Thoracic aorta (tissue), 2 donors: ENCODE results near the gene TGFB2. TPM values are rescaled to one million over a fixed set of nuclear protein-coding genes. Genes with fewer than 3 reads are reported as not detected.

Experiments
- ATAC-seq: fragments of 150-250 bp; one replicate; pipeline ENCODE4 v1.8.0; 2017; ENCODE audit warnings: low read depth; ENCODE audit not compliant: insufficient number of reproducible peaks, low FRiP score
- DNase-seq: peaks from one replicate; pipeline ENCODE4 v3.0.0-alpha.2; 2020; ENCODE audit warnings: low spot score
- H3K27ac ChIP-seq, 2 donors: fragments of 200-600 bp; sonication (generic); 1 replicate in 1 of 2; 2 replicates in 1 of 2; pipeline ENCODE4 v1.5.1; 2016; ENCODE audit warnings: mild to moderate bottlenecking in 2 of 2, moderate library complexity in 2 of 2
- H3K27me3 ChIP-seq: fragments of 200-600 bp; sonication (generic); replicated peaks from 2 replicates; pipeline ENCODE4 v1.6.0; 2016; ENCODE audit warnings: mild to moderate bottlenecking; ENCODE audit not compliant: insufficient read depth
- H3K36me3 ChIP-seq: fragments of 200-600 bp; sonication (generic); one replicate; pipeline ENCODE4 v1.5.1; 2016
- H3K4me1 ChIP-seq, 2 donors: fragments of 200-600 bp; sonication (generic); 1 replicate in 1 of 2; 2 replicates in 1 of 2; pipeline versions ENCODE4 v1.5.1 to v1.6.0; 2016; ENCODE audit warnings: low read depth in 2 of 2, mild to moderate bottlenecking in 1 of 2; ENCODE audit not compliant: control insufficient read depth in 1 of 2
- H3K4me3 ChIP-seq: fragments of 200-600 bp; sonication (generic); 2 replicates; pipeline ENCODE4 v1.5.1; 2016; ENCODE audit warnings: mild to moderate bottlenecking
- H3K9me3 ChIP-seq: fragments of 200-600 bp; sonication (generic); 2 replicates; pipeline ENCODE4 v1.5.1; 2016
- total RNA-seq, 2 donors: library from RNA; depleted of rRNA; stranded (reverse); fragments of >200 nt; gene quantifications; one replicate each; pipeline versions ENCODE4 v1.1.0 to v1.2.3, GENCODE V29; 2016
- TF ChIP-seq, protein P1 (sequence below): fragments of 200-600 bp; sonication (generic); IDR thresholded peaks from one replicate; pipeline ENCODE4 v1.5.1; 2019; ENCODE audit warnings: antibody characterized with exemption

TGFB2 gene
- total RNA-seq, 2 donors from 2014 or later, result 9.1 to 9.2 TPM

DNA sequence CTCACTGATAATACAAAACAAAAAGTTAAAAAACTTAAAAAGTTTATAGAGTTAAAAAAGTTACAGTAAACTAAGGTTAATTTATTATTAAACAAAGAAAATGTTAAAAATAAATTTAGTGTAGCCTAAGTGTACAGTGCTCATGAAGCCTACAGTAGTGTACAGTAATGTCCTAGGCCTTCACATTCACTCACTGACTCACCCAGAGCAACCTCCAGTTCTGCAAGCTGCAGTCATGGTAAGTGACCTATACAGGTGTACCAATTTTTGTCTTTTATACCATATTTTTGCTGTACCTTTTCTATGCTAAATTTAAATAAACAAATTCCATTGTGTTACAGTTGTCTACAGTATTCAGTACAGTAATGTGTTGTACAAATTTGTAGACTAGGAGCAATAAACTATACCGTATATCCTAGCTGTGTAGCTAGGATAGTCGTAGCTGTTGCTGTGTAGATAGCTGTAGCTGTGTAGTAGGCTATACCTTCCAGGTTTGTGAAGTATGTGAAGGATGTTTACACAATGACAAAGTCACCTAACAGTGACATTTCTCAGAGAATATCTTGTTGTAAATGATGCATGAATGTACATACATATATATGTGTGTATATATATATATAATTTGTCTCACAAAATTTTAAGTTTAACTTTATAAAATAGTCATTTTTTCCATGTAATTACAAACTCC, 140.2 kb downstream of the TGFB2 start:
- Histone ChIP-seq H3K27ac (no peak overlapping the region), H3K36me3 (no peaks in the 10 kb centered on the region), H3K4me1 (peaks cover 30 to 34% of the 10 kb centered on the region in 2 donors), H3K9me3 (no peaks in the 10 kb centered on the region), H3K4me3 (no peak overlapping the region), H3K27me3 (no peaks in the 10 kb centered on the region)
- TF ChIP-seq, protein P1, sequence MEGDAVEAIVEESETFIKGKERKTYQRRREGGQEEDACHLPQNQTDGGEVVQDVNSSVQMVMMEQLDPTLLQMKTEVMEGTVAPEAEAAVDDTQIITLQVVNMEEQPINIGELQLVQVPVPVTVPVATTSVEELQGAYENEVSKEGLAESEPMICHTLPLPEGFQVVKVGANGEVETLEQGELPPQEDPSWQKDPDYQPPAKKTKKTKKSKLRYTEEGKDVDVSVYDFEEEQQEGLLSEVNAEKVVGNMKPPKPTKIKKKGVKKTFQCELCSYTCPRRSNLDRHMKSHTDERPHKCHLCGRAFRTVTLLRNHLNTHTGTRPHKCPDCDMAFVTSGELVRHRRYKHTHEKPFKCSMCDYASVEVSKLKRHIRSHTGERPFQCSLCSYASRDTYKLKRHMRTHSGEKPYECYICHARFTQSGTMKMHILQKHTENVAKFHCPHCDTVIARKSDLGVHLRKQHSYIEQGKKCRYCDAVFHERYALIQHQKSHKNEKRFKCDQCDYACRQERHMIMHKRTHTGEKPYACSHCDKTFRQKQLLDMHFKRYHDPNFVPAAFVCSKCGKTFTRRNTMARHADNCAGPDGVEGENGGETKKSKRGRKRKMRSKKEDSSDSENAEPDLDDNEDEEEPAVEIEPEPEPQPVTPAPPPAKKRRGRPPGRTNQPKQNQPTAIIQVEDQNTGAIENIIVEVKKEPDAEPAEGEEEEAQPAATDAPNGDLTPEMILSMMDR, result no peak
- no peak for DNase-seq
- ATAC-seq, result no peak

- DNase-seq, result no peak
- Histone ChIP-seq H3K4me3 (no peak overlapping the region), H3K27me3 (no peaks in the 10 kb centered on the region), H3K36me3 (no peaks in the 10 kb centered on the region), H3K4me1 (peaks cover 4 to 7% of the 10 kb centered on the region in 2 donors), H3K9me3 (no peaks in the 10 kb centered on the region), H3K27ac (no peak overlapping the region)
- no peak for ATAC-seq
- TF ChIP-seq, protein P1, result no peak
Observed at GRCh38 chr1:218488531-218488930, 143.4 kb downstream of the TGFB2 start.

GRCh38 chr1:218488986-218489385, 143.8 kb downstream of the TGFB2 start:
- Histone ChIP-seq H3K27ac (no peak overlapping the region), H3K4me3 (no peak overlapping the region), H3K4me1 (peaks cover 4 to 10% of the 10 kb centered on the region in 2 donors), H3K9me3 (no peaks in the 10 kb centered on the region), H3K36me3 (no peaks in the 10 kb centered on the region), H3K27me3 (no peaks in the 10 kb centered on the region)
- ATAC-seq (no peak), DNase-seq (no peak)
- TF ChIP-seq, protein P1, result no peak

DNA sequence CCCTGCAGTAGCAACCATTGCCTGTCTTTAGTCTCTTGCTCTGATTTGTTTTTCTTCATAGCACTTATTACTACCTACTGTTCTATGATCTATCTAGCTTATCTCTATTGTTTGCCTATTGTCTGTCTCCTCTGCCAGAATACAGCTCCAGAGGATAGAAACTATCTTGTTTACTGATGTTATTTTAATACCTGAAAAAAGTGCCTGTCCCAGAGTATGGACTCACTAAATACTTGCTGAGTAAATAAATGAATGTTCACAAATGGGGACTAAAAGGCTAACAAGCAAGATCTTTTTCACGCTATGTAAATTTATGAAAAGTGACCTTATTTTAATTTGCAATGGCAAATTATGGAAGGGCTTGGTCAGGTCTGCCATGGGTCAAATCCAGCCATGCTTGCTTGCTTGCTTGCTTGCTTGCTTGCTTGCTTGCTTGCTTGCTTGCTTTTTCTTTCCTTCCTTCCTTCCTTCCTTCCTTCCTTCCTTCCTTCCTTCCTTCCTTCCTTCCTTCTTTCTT, 145.3 kb downstream of the TGFB2 start:
- ATAC-seq (no peak), DNase-seq (no peak)
- H3K4me1 ChIP-seq, result peaks cover 9 to 19% of the 10 kb centered on the region in 2 donors
- H3K27ac ChIP-seq, result no peak overlapping the region
- no peaks in the 10 kb centered on the region for H3K27me3 ChIP-seq
- H3K4me3 ChIP-seq, result no peak overlapping the region
- TF ChIP-seq, protein P1, result no peak
- H3K36me3 ChIP-seq, result no peaks in the 10 kb centered on the region
- H3K9me3 ChIP-seq, result no peaks in the 10 kb centered on the region

- no peak overlapping the region for H3K27ac ChIP-seq
- DNase-seq (no peak), ATAC-seq (no peak)
- H3K9me3 ChIP-seq, result no peaks in the 10 kb centered on the region
- TF ChIP-seq, protein P1, result no peak
- H3K36me3 ChIP-seq, result no peaks in the 10 kb centered on the region
- no peak overlapping the region for H3K4me3 ChIP-seq
- no peaks in the 10 kb centered on the region for H3K27me3 ChIP-seq
- peaks cover 12 to 25% of the 10 kb centered on the region in 2 donors for H3K4me1 ChIP-seq
Observed at GRCh38 chr1:218492874-218493273, 147.7 kb downstream of the TGFB2 start.
